ENCODE measurements around the gene TRIM62. TPM values are rescaled to one million over a fixed set of nuclear protein-coding genes. Genes with fewer than 3 reads are reported as not detected.
A peak's percentile ranks its signal among the peaks of the same experiment; 100 is the strongest.
"Not testable (repeated sequence)": the region's sequence is repeated elsewhere in the genome, so short reads cannot be mapped to it uniquely, and the experiment has no call there.

The TRIM62 gene
- total RNA-seq, 2 donors from 2014 or later = 5.3 to 5.4 TPM

DNA sequence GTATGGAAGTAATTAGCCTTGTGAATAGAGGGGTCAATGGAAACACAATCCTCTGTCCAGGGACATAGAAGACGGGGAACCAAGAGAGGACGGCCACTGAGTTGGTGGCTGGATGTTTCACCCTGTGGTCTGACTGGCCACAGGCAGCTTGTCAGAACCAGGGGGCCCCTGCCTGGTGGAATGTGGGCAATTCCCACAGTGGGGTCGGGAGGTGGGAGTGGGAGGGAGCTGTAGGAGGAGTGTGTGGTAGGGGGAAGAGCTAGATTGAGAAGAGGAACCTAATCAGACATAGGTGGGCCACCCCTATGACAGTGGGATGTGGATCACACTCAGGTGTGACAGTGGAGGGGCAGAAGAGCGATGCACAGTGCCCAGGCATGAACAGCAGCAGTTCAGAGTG, 31.3 kb downstream of the TRIM62 start:
- no peaks in the 10 kb centered on the region for H3K9me3 Mint-ChIP-seq
- no peak for ATAC-seq
- no peak for DNase-seq (ENCODE audit: low spot score in 2 of 2)
- H3K27ac Mint-ChIP-seq = peak overlapping the region; percentile 36 to 62
- H3K36me3 Mint-ChIP-seq = no peaks in the 10 kb centered on the region

DNA sequence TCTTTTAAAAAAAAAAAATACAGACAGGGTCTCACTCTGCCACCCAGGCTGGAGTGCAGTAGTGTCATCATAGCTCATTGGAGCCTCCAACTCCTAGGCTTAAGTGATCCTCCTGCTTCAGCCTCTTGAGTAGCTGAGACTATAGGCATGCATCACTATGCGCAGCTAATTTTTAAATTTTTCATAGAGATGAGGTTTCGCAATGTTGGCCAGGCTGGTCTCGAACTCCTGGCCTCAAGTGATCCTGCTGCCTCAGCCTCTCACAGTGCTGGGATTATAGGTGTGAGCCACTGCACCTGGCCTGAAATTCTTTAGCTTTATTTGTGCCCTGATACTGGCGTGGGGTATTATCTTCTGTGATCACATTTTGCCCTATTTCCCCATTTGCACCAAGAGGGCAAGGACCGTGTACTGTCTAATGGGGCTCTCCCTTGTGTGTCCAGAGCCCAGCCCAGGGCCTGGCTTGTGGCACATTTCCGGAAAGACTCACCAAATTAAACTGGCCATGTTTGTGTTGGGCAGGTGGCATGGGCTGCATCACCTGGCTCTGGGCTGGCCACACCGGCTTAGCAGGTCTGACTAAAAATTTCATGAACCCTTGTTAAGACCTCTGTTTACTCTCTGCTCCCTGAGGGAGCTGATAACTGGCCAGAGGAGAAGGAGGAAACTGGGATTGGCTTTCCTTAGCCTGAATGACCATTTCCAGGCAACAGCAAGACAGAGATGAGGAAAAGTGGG, 32.2 kb downstream of the TRIM62 start:
- Mint-ChIP-seq H3K9me3 (no peaks in the 10 kb centered on the region), H3K36me3 (no peaks in the 10 kb centered on the region), H3K27ac (no peak overlapping the region)
- ATAC-seq = no peak
- DNase-seq (ENCODE audit: low spot score in 2 of 2) = no peak

DNA sequence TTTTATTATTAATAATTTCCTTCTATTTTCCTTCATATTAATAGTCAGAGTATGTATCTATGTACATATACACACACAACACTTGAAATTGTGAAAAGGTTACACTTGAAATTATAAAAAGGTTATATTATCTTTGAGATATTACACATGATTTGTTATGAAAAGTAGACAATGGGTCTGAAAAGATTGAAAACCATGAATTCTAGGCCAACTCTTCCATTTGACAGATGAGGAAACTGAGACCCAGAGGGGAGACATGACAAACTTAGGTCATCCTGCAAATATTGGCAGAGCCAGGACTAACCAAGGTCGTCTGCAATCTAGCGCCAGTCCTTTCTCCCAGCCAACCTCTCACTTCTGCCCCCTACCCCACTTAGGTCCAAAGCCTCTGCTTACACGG, 33.2 kb downstream of the TRIM62 start:
- no peak for ATAC-seq

DNA sequence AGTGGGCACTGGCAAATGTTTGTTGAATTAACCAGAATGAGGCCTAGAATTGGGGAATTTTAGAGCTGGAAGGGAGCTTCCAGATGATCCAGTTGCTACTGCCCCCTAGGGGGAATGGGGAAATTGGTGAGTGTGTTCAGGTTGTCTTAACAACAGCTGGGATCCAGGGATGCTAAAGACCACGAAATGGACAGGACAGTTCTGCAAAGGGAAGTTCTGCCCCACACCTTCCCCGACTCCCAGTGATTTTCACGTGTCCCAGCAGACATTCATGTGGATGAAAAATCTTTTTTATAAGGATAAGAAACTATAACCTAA, 33.9 kb downstream of the TRIM62 start:
- Mint-ChIP-seq H3K36me3 (no peaks in the 10 kb centered on the region), H3K27ac (no peak overlapping the region), H3K9me3 (no peaks in the 10 kb centered on the region)
- DNase-seq (ENCODE audit: low spot score in 2 of 2) (no peak), ATAC-seq (no peak)

More for the DNA sequence above, 33.2 kb downstream of the TRIM62 start:
- Mint-ChIP-seq H3K9me3 (no peaks in the 10 kb centered on the region), H3K27ac (no peak overlapping the region), H3K36me3 (no peaks in the 10 kb centered on the region)
- no peak for DNase-seq (ENCODE audit: low spot score in 2 of 2)

DNA sequence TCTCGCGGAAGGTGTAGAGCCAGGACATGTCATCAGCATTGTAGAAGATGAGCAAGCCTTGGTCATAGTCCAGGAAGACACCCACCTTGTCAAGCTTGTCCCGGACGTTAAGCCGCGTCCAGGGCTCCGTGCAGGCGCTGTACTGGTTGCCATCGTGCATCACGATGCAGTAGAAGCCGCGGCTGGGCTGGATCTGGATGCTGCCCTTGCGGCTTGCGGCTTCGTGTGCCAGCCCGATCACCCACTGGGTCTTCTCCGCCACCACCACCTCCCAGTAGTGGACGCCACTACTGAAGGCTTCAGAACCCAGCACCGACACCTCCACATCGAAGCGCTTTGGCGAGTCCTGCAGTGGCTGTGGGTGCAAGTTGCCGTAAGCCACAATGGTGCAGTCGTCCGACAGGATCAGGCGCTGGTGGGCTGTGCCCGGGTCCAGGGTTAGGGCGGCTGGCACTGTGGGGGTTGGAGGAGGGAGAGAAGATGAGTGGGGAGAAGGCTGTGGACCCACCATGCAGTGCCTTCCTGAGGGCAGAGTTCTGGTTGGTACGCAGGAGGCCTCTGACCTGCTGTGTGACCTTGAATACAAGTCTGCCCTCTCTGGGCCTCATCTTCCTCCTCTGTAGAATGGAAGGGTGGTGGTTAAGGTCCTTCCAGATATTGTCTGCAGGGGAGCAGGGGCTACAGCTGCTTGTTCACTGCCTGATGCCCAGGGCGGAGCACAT, 34.4 kb downstream of the TRIM62 start:
- no peak for ATAC-seq
- Mint-ChIP-seq H3K27ac (no peak overlapping the region), H3K36me3 (no peaks in the 10 kb centered on the region), H3K9me3 (no peaks in the 10 kb centered on the region)
- DNase-seq (ENCODE audit: low spot score in 2 of 2) = no peak

DNA sequence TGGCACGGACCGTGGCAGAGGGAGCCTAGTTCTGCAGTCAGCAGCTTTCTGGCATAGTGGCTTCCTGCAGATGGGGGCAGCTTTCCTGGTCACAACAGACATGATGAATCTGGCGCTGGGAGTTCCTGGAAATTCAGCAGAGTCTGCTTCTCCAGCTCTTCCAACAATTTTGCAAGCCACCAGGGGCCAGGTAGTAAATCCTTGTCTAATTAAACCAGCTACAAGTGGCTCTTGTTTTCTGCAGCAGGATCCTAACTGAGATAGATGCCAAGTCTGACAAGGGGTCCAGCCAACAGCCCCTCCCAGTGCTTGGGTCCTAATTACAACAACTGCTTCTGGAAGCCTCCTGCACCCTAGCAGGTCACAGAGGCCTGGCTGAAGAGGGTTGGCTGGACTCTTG, 35.8 kb downstream of the TRIM62 start:
- H3K9me3 Mint-ChIP-seq = no peaks in the 10 kb centered on the region
- no peaks in the 10 kb centered on the region for H3K36me3 Mint-ChIP-seq
- no peak for DNase-seq (ENCODE audit: low spot score in 2 of 2)
- H3K27ac Mint-ChIP-seq = peak overlapping the region in 1 of 2 donors; percentile 46
- ATAC-seq = no peak

DNA sequence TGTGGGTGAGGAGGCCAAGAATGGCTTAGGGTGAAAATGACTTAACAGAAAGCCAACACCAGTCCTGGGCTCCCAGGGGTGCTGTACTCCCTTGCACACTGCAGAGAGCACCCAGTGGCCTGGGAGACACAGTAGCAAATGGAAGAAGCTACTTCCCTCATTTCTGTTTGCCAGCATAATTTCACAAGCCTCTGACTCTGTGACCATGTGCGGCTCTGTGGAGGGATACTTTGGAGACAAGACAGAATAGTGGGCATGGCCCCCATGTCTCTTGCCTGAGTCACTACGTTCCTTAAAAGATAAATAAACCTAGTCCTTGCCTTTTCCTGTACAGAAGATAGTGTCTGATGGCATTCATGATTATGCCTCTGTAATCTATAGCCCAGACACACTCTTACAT, 38.1 kb downstream of the TRIM62 start:
- Mint-ChIP-seq H3K36me3 (no peaks in the 10 kb centered on the region), H3K9me3 (no peaks in the 10 kb centered on the region), H3K27ac (no peak overlapping the region)
- DNase-seq (ENCODE audit: low spot score in 2 of 2) (no peak), ATAC-seq (no peak)

DNA sequence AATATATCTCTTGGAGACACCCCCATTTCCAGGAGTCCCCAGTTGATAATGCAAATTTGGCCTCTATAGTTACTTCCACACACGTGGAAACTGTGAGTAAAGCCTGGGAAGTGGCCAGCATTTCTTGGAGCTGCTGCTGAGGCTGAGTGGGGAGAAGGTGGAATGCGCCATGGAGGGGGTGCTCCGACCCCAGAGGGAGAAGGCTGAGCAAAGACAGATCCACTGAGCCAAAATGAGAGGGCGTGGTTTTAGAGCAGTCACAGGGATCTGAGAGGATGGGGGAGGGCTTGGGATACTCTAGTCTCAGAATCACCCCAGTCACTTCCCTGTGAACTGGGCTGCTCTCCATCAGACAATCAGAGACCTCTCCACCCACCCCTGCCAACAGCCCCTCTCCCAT, 38.7 kb downstream of the TRIM62 start:
- DNase-seq (ENCODE audit: low spot score in 2 of 2) (no peak), ATAC-seq (no peak)
- H3K27ac Mint-ChIP-seq = no peak overlapping the region
- H3K36me3 Mint-ChIP-seq = no peaks in the 10 kb centered on the region
- H3K9me3 Mint-ChIP-seq = no peaks in the 10 kb centered on the region

DNA sequence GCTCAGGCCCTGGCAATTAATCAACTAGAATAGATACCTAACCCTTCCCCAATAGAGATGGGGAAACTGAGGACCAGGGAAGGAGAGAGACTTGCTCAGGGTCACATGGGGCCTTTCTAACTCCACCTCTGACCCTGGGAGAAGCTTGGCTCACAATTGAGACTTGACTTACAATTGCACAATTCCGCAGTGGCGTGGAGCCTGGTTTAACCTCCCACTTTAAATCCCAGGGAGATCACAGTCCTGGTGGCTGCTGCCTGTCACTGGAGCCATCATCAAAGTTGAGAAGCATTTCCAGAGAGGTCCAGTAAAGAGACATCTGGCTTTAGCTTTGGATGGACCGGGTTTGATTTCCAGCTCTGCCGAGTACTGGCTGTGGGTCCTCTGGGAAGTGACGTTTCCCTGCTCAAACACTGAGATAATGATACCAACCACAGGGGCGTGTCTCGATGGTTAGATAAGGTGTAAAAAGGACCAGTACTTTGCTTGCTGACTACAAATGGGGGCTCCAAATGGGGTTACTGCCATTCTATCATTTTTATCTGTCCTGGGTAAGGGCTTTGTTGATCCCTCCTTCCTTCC, 39.3 kb downstream of the TRIM62 start:
- no peaks in the 10 kb centered on the region for H3K9me3 Mint-ChIP-seq
- no peaks in the 10 kb centered on the region for H3K36me3 Mint-ChIP-seq
- peak overlapping the region in 1 of 2 donors; percentile 34 for H3K27ac Mint-ChIP-seq
- no peak for DNase-seq (ENCODE audit: low spot score in 2 of 2)
- no peak for ATAC-seq

DNA sequence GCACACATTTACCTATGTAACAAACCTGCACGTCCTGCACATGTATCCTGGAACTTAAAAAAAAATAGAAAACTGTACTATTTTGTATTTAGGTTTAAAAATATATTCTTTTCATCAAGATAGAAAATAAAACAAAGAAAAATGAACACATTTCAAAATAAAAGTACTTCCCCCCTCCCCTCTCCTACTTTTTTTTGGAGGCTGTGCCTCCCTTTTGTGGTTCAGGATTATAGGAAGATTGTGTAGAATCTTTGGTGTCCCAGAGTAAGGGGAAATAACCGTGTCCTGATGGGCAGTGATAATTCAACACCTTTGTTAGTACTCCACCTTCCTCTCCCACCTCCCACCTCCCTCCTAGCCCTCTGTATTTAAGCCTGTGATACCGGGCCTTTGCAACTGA, 40.1 kb downstream of the TRIM62 start:
- DNase-seq (ENCODE audit: low spot score in 2 of 2) (no peak), ATAC-seq (no peak)
- peak overlapping the region in 1 of 2 donors; percentile 34 for H3K27ac Mint-ChIP-seq
- no peaks in the 10 kb centered on the region for H3K9me3 Mint-ChIP-seq
- H3K36me3 Mint-ChIP-seq = no peaks in the 10 kb centered on the region

DNA sequence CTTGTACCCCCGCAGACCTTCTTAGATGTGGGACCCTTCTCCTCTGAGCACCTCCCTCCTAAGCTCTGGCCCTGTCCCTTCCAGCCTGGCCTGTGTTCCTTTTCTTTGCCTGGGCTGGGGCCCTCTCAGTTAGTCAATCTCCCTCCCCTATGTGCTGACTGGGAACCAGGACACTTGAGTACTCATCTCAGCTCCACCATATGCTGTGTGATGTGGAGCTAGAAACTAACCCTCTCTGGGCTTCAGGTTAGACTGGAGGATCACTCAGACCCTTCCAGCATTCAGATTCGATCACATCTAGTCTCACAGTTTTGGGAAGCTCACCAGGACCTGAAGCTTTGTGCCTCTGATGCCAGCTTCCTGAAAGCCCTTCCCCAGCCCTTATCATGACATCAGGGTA, 40.6 kb downstream of the TRIM62 start:
- ATAC-seq = no peak

DNA sequence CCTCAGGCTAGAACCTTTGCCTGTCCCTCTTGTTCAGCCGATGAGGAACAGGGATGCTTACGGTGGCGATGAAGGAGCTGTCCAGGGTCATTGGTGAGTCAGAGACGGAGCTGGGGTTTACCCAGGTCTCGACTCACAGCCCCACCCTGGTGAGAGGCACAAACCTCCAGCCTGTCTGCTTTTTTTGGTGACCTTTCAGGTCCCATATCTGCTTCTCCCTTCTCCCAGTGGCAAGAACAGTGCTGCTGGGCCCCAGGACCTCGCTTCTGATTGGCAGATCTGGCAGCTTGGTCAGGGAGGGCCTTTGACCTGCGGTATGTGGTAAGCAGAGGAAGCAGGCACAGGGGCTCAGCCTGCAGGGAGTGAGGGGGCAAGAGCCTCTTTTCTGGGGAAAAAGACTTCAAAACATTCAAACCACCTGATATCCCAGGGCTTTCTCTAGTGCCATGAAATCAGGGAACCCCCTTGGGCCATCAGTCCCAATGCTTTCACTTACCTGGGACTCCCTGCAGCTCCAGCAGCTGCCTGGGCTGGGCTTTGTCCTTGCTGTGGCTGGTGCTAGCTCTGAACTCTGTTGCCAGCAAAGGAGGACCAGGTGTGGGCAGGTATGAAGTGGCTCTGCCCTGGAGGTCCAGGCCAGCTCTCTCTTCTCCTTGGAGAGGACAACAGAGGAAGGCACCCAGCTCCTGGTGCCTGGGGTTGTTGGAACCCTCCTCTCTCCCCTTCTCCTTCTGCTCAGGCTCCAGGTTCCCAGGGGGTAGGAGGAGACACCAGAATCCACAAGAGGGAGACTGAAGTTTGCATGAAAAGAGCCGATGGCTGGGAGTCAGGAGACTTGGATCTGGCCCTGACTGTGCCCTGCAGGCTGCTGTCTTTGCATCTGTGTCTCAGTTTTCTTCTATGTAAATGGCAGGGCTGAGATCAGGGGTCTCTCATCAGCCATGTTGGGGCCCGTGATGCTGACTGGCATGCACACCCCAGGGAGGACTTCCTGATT, 41.4 kb downstream of the TRIM62 start:
- ATAC-seq (peak in 1 of 2 donors; percentile 67), DNase-seq (ENCODE audit: low spot score in 2 of 2) (no peak)
- no peak overlapping the region for H3K27ac Mint-ChIP-seq
- no peaks in the 10 kb centered on the region for H3K36me3 Mint-ChIP-seq
- H3K9me3 Mint-ChIP-seq = no peaks in the 10 kb centered on the region

More for the DNA sequence above, 40.6 kb downstream of the TRIM62 start:
- no peak overlapping the region for H3K27ac Mint-ChIP-seq
- no peaks in the 10 kb centered on the region for H3K9me3 Mint-ChIP-seq
- no peak for DNase-seq (ENCODE audit: low spot score in 2 of 2)
- no peaks in the 10 kb centered on the region for H3K36me3 Mint-ChIP-seq

DNA sequence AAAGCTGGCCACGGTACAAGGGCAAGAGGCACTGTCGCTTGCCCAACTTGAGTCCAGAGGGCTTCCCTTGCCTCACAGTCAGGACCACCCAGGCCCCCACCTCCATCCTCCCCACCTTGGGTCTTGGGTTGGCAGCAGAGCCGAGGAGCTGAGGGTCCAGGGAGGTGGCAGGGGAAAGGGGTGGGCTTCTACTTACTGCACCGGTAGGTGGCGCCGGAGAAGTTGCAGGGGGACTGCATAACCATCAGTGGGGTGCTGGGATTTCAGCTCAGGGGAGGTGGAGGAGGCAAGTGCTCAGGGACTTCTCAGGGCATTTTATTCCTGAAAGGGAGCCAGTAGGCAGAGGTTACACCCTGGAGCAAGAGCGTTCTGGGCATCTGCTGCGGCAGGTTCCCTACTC, 44.0 kb downstream of the TRIM62 start:
- ATAC-seq (no peak), DNase-seq (ENCODE audit: low spot score in 2 of 2) (peak in 1 of 2 donors; percentile 43)

DNA sequence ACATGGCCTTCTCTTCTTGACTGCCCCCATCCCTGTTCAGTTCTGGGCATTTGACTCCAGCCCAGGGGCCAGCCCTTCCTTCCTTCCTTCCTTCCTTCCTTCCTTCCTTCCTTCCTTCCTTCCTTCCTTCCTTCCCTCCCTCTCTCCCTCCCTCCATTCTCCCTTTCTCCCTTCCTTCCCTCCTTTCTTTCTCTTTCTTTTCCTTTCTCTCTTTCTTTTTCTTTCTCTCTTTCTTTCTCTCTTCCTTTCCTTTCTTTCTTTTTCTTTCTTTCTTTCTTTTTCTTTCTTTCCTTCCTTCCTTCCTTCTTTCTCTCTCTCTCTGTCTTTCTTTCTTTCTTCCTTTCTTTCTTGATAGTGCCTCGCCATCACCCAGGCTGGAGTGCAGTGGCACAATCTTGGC, 45.8 kb downstream of the TRIM62 start:
- ATAC-seq; H3K36me3 Mint-ChIP-seq; DNase-seq (ENCODE audit: low spot score in 2 of 2); H3K9me3 Mint-ChIP-seq; H3K27ac Mint-ChIP-seq: not testable (repeated sequence)

More for the DNA sequence above, 44.0 kb downstream of the TRIM62 start:
- Mint-ChIP-seq H3K36me3 (no peaks in the 10 kb centered on the region), H3K9me3 (no peaks in the 10 kb centered on the region), H3K27ac (no peak overlapping the region)

DNA sequence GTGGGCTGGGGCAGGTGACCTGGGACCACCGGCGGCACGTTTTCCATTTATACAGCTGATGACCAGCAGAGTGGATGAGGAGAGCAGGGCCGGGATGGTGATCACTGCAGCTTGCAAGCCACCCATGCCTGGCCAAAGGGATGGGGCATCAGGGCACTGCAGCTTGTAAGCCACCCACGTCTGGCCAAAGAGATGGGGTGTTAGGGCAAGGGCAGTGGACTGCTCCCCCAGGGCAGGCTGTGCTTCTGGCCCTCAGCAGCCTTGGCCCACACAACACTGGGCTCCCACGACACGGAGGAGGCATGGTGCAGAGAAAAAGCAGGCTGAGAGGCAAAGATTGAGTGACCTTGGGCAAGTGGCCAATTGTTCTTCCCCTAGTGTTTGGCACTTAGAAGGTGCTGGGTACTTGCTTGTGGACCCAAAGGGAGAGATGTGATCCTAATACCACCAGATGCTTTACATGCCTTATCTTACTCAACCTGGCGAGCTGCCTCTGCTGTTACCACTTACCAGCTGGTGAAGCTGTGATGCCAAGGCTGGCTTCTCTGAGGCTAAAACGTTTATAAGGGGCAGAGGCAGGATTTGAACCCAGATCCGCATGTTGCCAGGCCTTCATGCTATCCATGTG, 48.3 kb downstream of the TRIM62 start:
- no peak for ATAC-seq
- DNase-seq (ENCODE audit: low spot score in 2 of 2) = peak in 1 of 2 donors; percentile 53

DNA sequence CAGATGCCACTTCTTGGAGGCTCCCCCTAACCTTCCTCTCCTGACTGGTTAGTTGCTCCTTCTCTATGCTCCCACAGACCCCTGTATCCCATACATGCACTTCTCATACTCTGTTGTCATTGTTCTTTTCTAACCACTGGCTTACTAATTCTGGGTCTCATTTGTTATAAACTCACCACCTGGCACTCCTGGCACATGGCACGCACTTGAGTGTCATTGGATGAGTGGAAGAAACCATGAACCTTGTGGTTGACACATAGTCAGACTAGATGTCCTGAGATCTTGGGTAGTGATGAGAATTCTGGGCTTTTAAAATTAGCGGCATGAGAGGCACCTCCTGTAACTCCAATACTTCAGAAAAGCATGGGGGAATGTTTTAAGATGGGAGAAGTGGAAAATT, 49.3 kb downstream of the TRIM62 start:
- H3K27ac Mint-ChIP-seq = peak overlapping the region in 1 of 2 donors; percentile 36
- H3K9me3 Mint-ChIP-seq = no peaks in the 10 kb centered on the region
- ATAC-seq = peak; percentile 46 to 63
- H3K36me3 Mint-ChIP-seq = peaks cover 0 to 6% of the 10 kb centered on the region in 2 donors
- DNase-seq (ENCODE audit: low spot score in 2 of 2) = peak in 1 of 2 donors; percentile 44

More for the DNA sequence above, 48.3 kb downstream of the TRIM62 start:
- peaks cover 0 to 5% of the 10 kb centered on the region in 2 donors for H3K36me3 Mint-ChIP-seq
- no peaks in the 10 kb centered on the region for H3K9me3 Mint-ChIP-seq
- no peak overlapping the region for H3K27ac Mint-ChIP-seq

Data from activated naive CD4-positive, alpha-beta T cell treated with anti-CD3 and anti-CD28 coated beads, Interleukin-2, amount 50 U/mL, for 72 hours (primary cell).